Adipocyte (in vitro differentiated cells): ENCODE measurements around the gene SLC6A15.

Experiments used
- DNase-seq: peaks from one replicate; pipeline ENCODE4 v3.0.0-alpha.2; 2015; ENCODE audit warnings: low read depth
- H3K27me3 ChIP-seq: replicated peaks from 2 replicates; pipeline ENCODE4 v1.7.0; 2013; ENCODE audit warnings: mild to moderate bottlenecking, low read length, moderate library complexity; ENCODE audit not compliant: control insufficient read depth, insufficient read depth
- H3K36me3 ChIP-seq: 2 replicates; pipeline ENCODE4 v1.7.0; 2013; ENCODE audit warnings: low read length, mild to moderate bottlenecking, moderate library complexity; ENCODE audit not compliant: control insufficient read depth, insufficient read depth, severe bottlenecking
- H3K4me1 ChIP-seq: 2 replicates; pipeline ENCODE4 v1.7.0; 2013; ENCODE audit warnings: mild to moderate bottlenecking, low read length, moderate library complexity; ENCODE audit not compliant: control insufficient read depth, insufficient read depth
- H3K4me3 ChIP-seq: 2 replicates; pipeline ENCODE4 v1.7.0; 2013; ENCODE audit warnings: mild to moderate bottlenecking, low read length, moderate library complexity
- H3K9ac ChIP-seq: 2 replicates; pipeline ENCODE4 v1.7.0; 2013; ENCODE audit warnings: mild to moderate bottlenecking, low read length, moderate library complexity
- H3K9me3 ChIP-seq: 2 replicates; pipeline ENCODE4 v1.7.0; 2013; ENCODE audit warnings: mild to moderate bottlenecking, low read length, moderate library complexity; ENCODE audit not compliant: control insufficient read depth

Gene SLC6A15

DNA sequence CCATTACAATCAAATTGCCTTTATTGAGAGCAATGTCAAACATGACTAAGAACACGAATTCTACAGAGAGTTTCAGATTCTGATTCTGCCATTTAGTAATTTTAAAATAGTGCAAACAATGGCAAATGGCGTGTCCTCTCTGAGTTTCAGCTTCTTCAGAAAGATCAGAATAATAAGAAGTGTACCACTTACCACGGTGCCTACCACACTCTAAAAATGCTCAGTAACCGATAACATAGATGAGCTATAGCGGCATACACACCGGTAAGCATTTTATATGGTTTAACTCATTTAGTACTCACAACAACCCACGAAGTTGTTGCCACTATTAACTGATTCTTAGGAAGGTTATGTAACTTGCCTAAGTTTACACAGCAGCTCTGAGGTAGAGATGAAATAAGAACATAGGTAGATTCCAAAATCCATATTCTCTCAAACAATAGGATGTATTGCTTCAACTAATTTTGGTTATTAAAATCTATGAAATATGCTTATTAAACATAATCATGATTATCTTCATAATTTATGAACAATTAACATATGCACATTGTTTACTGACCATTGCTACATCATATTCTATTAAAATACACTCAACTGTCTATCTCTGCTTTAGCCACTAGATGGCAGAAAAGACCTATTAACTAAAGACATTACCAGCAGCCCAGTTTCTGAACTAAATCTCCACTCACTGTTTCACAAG is 38.3 kb downstream of the SLC6A15 start:
- Histone ChIP-seq H3K9ac (no peak overlapping the region), H3K4me3 (no peak overlapping the region), H3K27me3 (no peaks in the 10 kb centered on the region), H3K36me3 (no peaks in the 10 kb centered on the region), H3K9me3 (no peaks in the 10 kb centered on the region), H3K4me1 (no peaks in the 10 kb centered on the region)
- DNase-seq, result peak; percentile 89

DNA sequence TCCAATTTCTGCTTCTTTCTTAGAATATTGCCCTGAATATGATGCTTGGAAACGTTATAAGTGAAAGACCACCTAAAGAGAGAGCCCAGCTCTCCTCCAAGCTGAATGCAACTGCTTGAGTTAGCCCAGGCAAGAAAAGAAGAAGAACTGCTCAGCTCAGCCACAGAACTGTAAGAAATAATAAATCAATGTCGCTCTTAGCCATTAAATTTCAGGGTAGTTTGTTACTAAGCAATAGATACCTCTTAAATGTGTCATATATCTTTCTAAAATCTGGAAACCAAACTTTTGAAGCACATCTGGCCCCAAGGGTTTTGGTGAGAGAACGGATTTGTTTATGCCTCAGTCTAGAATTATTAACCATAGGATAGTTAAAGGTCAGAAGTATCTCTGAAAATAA is 50.4 kb downstream of the SLC6A15 start:
- Histone ChIP-seq H3K4me1 (no peaks in the 10 kb centered on the region), H3K36me3 (no peaks in the 10 kb centered on the region), H3K9ac (no peak overlapping the region), H3K4me3 (no peak overlapping the region), H3K9me3 (no peaks in the 10 kb centered on the region), H3K27me3 (no peaks in the 10 kb centered on the region)
- DNase-seq, result no peak

DNA sequence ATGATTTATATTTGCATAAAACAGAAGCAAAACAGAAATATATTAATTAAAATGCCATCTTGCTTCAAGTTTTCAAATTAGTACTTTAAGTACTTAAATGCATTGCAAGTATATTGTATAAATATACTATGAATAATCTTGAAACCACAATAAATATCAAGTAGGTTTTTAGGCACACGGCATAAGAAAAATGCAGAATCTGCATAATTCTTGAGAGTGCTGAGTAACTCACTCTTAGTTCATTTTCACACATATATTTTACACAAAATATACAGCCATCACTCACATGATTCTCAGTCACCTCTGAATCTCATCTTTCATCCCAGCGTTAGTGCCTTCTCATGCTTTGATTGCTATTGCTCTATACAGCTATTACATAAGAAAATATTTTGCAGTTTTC is 51.9 kb downstream of the SLC6A15 start:
- H3K27me3 ChIP-seq, result no peaks in the 10 kb centered on the region
- H3K4me3 ChIP-seq, result no peak overlapping the region
- no peaks in the 10 kb centered on the region for H3K36me3 ChIP-seq
- no peaks in the 10 kb centered on the region for H3K4me1 ChIP-seq
- no peaks in the 10 kb centered on the region for H3K9me3 ChIP-seq
- no peak overlapping the region for H3K9ac ChIP-seq
- DNase-seq, result no peak

DNA sequence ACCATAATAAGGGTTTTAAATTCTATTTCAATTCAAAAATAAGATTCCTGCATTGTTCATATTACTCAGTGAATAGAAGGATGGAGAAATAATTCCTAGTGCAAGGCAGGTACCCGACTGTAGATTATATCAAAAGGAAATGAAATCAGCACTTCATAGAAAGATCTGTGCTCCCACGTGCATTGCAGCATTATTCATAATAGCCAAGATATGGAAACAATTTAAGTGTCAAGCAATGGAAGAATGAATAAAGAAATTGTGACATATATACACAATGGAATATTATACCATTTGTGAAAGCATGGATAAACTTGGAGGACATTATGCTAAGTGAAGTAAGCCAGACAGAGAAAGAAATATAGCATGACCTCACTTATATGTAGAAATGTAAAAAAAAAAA is 53.8 kb downstream of the SLC6A15 start:
- Histone ChIP-seq H3K27me3 (no peaks in the 10 kb centered on the region), H3K4me3 (no peak overlapping the region), H3K9ac (no peak overlapping the region), H3K36me3 (no peaks in the 10 kb centered on the region), H3K4me1 (no peaks in the 10 kb centered on the region), H3K9me3 (no peaks in the 10 kb centered on the region)
- no peak for DNase-seq

DNA sequence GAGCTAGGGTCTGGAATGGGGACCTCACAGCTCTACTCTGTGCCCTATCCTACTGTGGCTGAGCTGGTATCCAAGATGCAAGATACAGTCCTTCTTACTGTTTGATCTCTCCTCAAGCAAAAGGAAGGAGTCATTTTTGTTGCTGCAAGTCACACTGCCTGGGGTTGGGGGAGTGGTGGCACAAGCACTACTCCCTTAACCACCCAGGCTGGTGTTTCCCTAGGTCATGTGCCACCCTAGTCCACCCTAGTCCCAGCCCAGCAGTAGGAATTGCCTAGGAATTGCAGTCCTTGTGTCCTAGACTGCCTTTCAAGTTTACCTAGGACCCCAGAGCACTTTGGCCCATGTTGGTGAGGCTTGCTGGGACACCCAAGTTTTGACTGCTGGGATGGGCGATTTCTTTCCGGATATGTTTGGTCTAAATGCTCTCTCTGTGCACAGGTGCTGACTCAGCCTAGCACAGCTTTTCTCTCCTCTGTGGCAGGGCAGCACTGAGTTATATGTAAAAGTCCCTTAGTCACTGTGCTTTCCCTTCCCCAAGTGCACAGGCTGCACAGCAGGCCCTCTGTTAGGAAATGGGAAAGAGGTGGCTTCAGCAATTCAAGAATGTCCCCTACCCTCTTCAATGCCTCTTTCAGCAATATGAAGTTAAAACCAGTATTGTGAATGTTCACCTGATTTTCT is 54.9 kb downstream of the SLC6A15 start:
- H3K36me3 ChIP-seq, result no peaks in the 10 kb centered on the region
- no peaks in the 10 kb centered on the region for H3K9me3 ChIP-seq
- H3K4me3 ChIP-seq, result no peak overlapping the region
- no peaks in the 10 kb centered on the region for H3K4me1 ChIP-seq
- H3K9ac ChIP-seq, result no peak overlapping the region
- DNase-seq, result no peak
- H3K27me3 ChIP-seq, result no peaks in the 10 kb centered on the region

DNA sequence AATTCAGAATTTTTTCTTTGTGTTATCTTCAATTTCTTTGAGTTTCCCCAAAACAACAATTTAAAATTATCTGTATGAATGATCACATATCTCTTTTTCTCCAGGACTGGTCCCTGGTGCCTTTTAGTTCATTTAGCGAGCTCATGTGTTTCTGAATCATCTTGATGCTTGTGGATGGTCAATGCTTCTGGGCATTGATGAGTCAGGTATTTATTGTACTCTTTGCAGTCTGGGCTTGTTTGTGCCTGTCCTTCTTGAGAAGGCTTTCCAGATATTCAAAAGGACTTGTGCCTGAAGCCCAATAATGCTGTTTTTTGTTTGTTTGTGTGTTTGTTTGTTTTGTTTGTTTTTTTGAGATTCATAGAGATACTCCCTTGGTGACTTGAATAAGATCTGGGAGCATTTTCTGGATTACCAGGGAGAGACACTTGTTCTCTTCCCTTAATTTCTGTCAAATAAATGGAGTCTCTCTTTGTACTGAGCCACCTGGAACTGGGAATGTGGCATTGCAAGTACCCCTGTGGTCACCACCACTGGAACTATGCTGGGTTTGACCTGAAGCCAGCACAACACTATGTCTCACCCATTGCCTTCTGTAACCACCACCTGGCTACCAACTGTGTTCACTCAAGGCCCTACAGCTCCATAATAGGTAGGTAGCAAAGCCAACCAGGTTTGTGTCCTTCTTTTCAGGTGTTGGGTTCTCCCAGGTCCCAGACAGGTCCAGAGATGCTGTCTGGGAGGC is 56.3 kb downstream of the SLC6A15 start:
- H3K9me3 ChIP-seq, result no peaks in the 10 kb centered on the region
- no peak overlapping the region for H3K9ac ChIP-seq
- H3K4me1 ChIP-seq, result no peaks in the 10 kb centered on the region
- no peak overlapping the region for H3K4me3 ChIP-seq
- no peaks in the 10 kb centered on the region for H3K36me3 ChIP-seq
- DNase-seq, result no peak
- no peaks in the 10 kb centered on the region for H3K27me3 ChIP-seq

DNA sequence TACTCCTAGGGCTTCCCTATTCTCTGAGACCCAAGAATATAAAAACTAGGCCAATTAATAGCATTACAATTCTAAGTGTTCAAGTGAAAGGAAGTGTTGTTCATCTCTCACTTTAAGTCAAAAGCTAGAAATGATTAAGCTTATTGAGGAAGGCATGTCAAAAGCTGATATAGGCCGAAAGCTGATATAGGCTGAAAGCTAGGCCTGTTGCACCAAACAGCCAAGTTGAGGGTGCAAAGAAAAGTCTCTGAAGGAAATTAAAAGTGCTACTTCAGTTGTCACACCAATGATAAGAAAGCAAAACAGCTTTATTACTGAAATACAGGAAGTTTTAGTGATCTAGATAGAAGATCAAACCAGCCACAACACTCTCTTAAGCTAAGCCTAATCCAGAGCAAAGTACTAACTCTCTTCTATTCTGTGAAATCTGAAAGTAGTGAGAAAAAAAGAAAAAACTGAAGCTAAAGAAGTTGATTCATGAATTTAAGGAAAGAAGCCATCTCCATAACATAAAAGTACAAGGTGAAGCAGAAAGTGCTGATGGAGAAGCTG is 68.9 kb downstream of the SLC6A15 start:
- Histone ChIP-seq H3K4me3 (no peak overlapping the region), H3K9ac (no peak overlapping the region), H3K4me1 (peaks cover 17% of the 10 kb centered on the region), H3K9me3 (no peaks in the 10 kb centered on the region), H3K36me3 (no peaks in the 10 kb centered on the region), H3K27me3 (no peaks in the 10 kb centered on the region)
- no peak for DNase-seq

DNA sequence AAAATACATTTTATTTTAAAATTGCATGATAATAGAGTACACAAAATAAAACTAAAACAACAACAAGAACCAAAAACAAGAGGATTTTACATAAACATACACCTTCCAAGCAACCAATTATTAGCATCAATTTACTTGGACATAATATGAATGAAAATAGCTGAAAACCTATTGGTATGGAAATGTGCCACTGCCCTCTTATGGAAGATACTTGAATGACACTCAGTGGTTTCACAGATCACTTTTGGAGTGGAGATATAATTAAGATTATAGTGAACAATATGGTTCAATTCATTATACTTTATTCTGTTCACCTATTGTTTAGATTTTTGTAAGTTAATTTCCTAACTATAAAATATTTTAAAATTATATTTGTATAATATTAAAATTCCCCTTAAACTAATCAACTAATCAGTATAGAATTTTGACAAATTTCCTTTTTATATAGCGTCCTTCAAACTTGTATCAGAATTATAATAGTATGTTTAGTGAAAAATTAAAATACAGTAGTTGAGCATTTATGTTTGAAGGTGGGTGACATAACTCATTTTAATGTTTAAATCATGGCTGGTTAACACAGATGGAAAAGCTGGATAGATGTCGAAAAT is 70.1 kb downstream of the SLC6A15 start:
- H3K4me3 ChIP-seq, result no peak overlapping the region
- no peak overlapping the region for H3K9ac ChIP-seq
- H3K4me1 ChIP-seq, result peaks cover 17% of the 10 kb centered on the region
- peak; percentile 83 for DNase-seq
- no peaks in the 10 kb centered on the region for H3K27me3 ChIP-seq
- no peaks in the 10 kb centered on the region for H3K36me3 ChIP-seq
- H3K9me3 ChIP-seq, result no peaks in the 10 kb centered on the region

DNA sequence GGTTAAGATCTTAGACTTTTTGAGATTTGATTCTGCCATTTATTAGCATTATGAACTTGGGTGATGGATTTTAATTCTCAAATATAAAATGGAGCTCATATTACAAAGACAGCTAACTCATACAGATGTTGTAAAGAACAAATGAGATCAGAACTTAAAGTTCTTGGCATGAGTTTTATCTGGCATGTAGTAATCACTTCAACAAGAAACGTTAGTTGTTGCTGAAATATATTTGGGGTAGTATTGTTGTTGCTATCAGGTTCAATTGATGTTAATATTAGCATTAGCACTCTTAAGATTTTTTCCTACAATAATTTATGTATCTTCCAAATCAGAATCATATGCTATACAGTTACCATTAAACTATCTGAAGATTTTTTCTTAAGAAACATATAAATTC is 71.0 kb downstream of the SLC6A15 start:
- Histone ChIP-seq H3K9ac (no peak overlapping the region), H3K27me3 (no peaks in the 10 kb centered on the region), H3K4me3 (no peak overlapping the region), H3K4me1 (peaks cover 17% of the 10 kb centered on the region), H3K9me3 (no peaks in the 10 kb centered on the region), H3K36me3 (no peaks in the 10 kb centered on the region)
- peak; percentile 34 for DNase-seq

DNA sequence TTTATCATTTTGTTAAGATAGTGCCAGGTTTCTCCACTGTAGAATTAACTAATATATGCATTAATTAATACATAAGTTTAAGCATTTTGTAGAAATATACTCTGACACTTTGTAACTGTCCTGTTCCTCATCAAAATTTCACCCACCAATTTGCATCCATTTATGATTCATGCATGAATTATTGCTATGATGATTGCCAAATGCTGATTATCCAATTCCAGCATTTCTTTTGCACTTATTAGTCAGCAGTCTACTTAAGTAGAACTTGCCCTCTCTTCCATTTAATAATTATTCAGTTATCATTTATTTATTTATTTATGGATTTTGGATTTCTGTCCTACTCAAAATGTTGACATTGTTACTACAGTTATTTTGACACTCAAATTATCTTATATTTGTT is 72.2 kb downstream of the SLC6A15 start:
- no peak overlapping the region for H3K9ac ChIP-seq
- no peak for DNase-seq
- no peaks in the 10 kb centered on the region for H3K36me3 ChIP-seq
- no peak overlapping the region for H3K4me3 ChIP-seq
- no peaks in the 10 kb centered on the region for H3K27me3 ChIP-seq
- H3K9me3 ChIP-seq, result no peaks in the 10 kb centered on the region
- peaks cover 17% of the 10 kb centered on the region for H3K4me1 ChIP-seq

DNA sequence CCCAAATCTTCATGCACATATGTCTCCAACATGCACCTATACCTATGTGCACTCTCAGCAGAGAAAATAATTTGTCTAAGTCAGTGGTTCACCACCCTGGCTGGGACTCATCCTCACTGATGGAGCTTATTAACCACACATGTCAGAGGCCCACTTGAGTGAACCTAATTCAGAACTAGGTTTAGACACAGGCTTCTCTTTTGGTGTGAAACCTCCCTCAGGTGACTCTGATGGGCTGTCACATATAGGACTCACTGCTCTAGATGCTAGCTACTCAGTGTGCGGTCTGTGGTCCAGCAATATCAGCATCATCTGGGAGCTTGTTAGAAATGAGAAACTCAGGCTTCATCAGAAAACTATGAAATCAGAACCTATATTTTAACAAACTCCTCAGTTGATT is 85.7 kb downstream of the SLC6A15 start:
- Histone ChIP-seq H3K9ac (no peak overlapping the region), H3K9me3 (no peaks in the 10 kb centered on the region), H3K36me3 (no peaks in the 10 kb centered on the region), H3K4me3 (no peak overlapping the region), H3K27me3 (no peaks in the 10 kb centered on the region), H3K4me1 (no peaks in the 10 kb centered on the region)
- DNase-seq, result no peak
